ENCODE data around the gene TEX19.

TEX19 gene

GRCh38 chr17:82358465-82359350 is at the start of gene TEX19:
Gene TEX19 (plus strand): TSS chr17:82359247. CDS start chr17:82362151, 2,904 bp downstream.
- no peak for DNase-seq

GRCh38 chr17:82309656-82310570 is 49.1 kb upstream of the TEX19 start:
- DNase-seq, result no peak

GRCh38 chr17:82310877-82311276 is 48.2 kb upstream of the TEX19 start:
- DNase-seq, result no peak

GRCh38 chr17:82311971-82312370 is 47.1 kb upstream of the TEX19 start:
- DNase-seq, result no peak

GRCh38 chr17:82313195-82314011 is 45.6 kb upstream of the TEX19 start:
- DNase-seq, result no peak

- no peak for DNase-seq
Measured at GRCh38 chr17:82314012-82314726, 44.9 kb upstream of the TEX19 start.

GRCh38 chr17:82314727-82315605 is 44.1 kb upstream of the TEX19 start:
- DNase-seq, result no peak

- no peak for DNase-seq
Measured at GRCh38 chr17:82315703-82316358, 43.2 kb upstream of the TEX19 start.

- no peak for DNase-seq
Measured at GRCh38 chr17:82316651-82317393, 42.2 kb upstream of the TEX19 start.

GRCh38 chr17:82317394-82318168 is 41.5 kb upstream of the TEX19 start, which contains the start of gene CD7:
Gene CD7 (minus strand): TSS chr17:82317608. CDS start chr17:82317495, 113 bp downstream.
- no peak for DNase-seq

GRCh38 chr17:82318169-82318498 is 40.9 kb upstream of the TEX19 start:
- no peak for DNase-seq

GRCh38 chr17:82318772-82319606 is 40.1 kb upstream of the TEX19 start:
- no peak for DNase-seq

- DNase-seq, result no peak
Measured at GRCh38 chr17:82319619-82320062, 39.4 kb upstream of the TEX19 start.

GRCh38 chr17:82320140-82320840 is 38.8 kb upstream of the TEX19 start:
- no peak for DNase-seq

GRCh38 chr17:82320956-82321927 is 37.8 kb upstream of the TEX19 start:
- DNase-seq, result no peak

- no peak for DNase-seq
Measured at GRCh38 chr17:82321947-82322466, 37.0 kb upstream of the TEX19 start.
